Endodermal cell (in vitro differentiated cells): Measurements from ENCODE around the gene FASLG. TPM values are rescaled to one million over a fixed set of nuclear protein-coding genes. Genes with fewer than 3 reads are reported as not detected.

Experiments
- DNase-seq: peaks from one replicate; pipeline ENCODE4 v3.0.0-alpha.2; 2017
- H3K27ac ChIP-seq: 2 replicates; pipeline ENCODE4 v1.5.1; 2013; ENCODE audit warnings: mild to moderate bottlenecking, low read depth, low read length, moderate library complexity
- H3K27me3 ChIP-seq: 2 replicates; pipeline ENCODE4 v1.6.1; 2013; ENCODE audit warnings: mild to moderate bottlenecking, low read length, moderate library complexity; ENCODE audit not compliant: insufficient read depth, control insufficient read depth, poor library complexity, severe bottlenecking
- H3K36me3 ChIP-seq: 2 replicates; pipeline ENCODE4 v1.7.0; 2013; ENCODE audit warnings: mild to moderate bottlenecking, low read length, moderate library complexity; ENCODE audit not compliant: control insufficient read depth, insufficient read depth
- H3K4me1 ChIP-seq: one replicate; pipeline ENCODE4 v1.7.0; 2013; ENCODE audit warnings: low read length; ENCODE audit not compliant: control insufficient read depth, insufficient read depth
- H3K4me3 ChIP-seq: 2 replicates; pipeline ENCODE4 v1.5.1; 2013; ENCODE audit warnings: mild to moderate bottlenecking, low read length, moderate library complexity
- H3K9ac ChIP-seq: 2 replicates; pipeline ENCODE4 v1.6.1; 2013; ENCODE audit warnings: mild to moderate bottlenecking, low read length, moderate library complexity; ENCODE audit not compliant: poor library complexity, severe bottlenecking; ENCODE audit errors: extremely low read depth
- H3K9me3 ChIP-seq: 2 replicates; pipeline ENCODE4 v1.6.1; 2013; ENCODE audit warnings: mild to moderate bottlenecking, low read length, moderate library complexity; ENCODE audit not compliant: control insufficient read depth
- H3K27ac Mint-ChIP-seq: 2 replicates; pipeline ENCODE4 v1.8.0; 2020; ENCODE audit warnings: mixed read lengths
- H3K27me3 Mint-ChIP-seq: 2 replicates; pipeline ENCODE4 v1.8.0; 2021; ENCODE audit warnings: mild to moderate bottlenecking, mixed read lengths; ENCODE audit not compliant: insufficient read depth
- H3K36me3 Mint-ChIP-seq: 2 replicates; pipeline ENCODE4 v1.8.0; 2020; ENCODE audit warnings: low read depth, mixed read lengths
- H3K4me1 Mint-ChIP-seq: 2 replicates; pipeline ENCODE4 v1.8.0; 2020; ENCODE audit warnings: mixed read lengths
- H3K4me3 Mint-ChIP-seq: 2 replicates; pipeline ENCODE4 v1.8.0; 2020; ENCODE audit warnings: mild to moderate bottlenecking, moderate library complexity, mixed read lengths
- H3K9me3 Mint-ChIP-seq: 2 replicates; pipeline ENCODE4 v1.8.0; 2020; ENCODE audit warnings: mild to moderate bottlenecking, mixed read lengths
- CTCF ChIP-seq: fragments of 200-600 bp; sonication (generic); conservative IDR thresholded peaks from 2 replicates; pipeline ENCODE4 v1.5.0; 2021; ENCODE audit warnings: antibody characterized with exemption, mild to moderate bottlenecking
- total RNA-seq, 2 donors: library from RNA; stranded (reverse); fragmentation: NEBNext Ultra II Directional in 1 of 2; extraction: Animal tissue kit (Norgen Biotek cat#: 25700) in 1 of 2; gene quantifications; 2 replicates in 1 of 2; 3 replicates in 1 of 2; pipeline ENCODE4 v1.2.1, GENCODE V29; 2021

FASLG gene
- total RNA-seq, 2 donors from 2014 or later, result not detected

GRCh38 chr1:172713466-172713865 is 54.6 kb downstream of the FASLG start:
- H3K4me1 Mint-ChIP-seq, result peaks cover 3% of the 10 kb centered on the region
- no peak overlapping the region for H3K27ac ChIP-seq
- no peaks in the 10 kb centered on the region for H3K36me3 Mint-ChIP-seq
- DNase-seq, result no peak
- no peak for TF ChIP-seq CTCF
- H3K36me3 ChIP-seq, result no peaks in the 10 kb centered on the region
- H3K4me3 Mint-ChIP-seq, result no peak overlapping the region
- no peak overlapping the region for H3K9ac ChIP-seq
- H3K27ac Mint-ChIP-seq, result no peak overlapping the region
- no peak overlapping the region for H3K4me3 ChIP-seq
- no peaks in the 10 kb centered on the region for H3K4me1 ChIP-seq
- H3K27me3 Mint-ChIP-seq, result no peaks in the 10 kb centered on the region
- no peaks in the 10 kb centered on the region for H3K27me3 ChIP-seq
- H3K9me3 ChIP-seq, result no peaks in the 10 kb centered on the region
- no peaks in the 10 kb centered on the region for H3K9me3 Mint-ChIP-seq

Other genes with a start within 250 kb of the FASLG start
- gene C1orf105, start 238.4 kb upstream of the FASLG start, total RNA-seq, result not detected
- 10 to 100 TPM; 24.0 to 24.3 TPM for gene PIGC, start 215.0 kb upstream of the FASLG start, total RNA-seq
- gene SUCO, start 126.0 kb upstream of the FASLG start, total RNA-seq, result 10 to 100 TPM; 62.2 TPM